Ishikawa (cell line): ENCODE results near the gene C14orf132.

Source experiments
- CREB1 ChIP-seq: IDR thresholded peaks from 2 replicates; pipeline ENCODE4 v1.6.1; 2012; ENCODE audit warnings: low read depth
- EP300 ChIP-seq: IDR thresholded peaks from 2 replicates; pipeline ENCODE4 v1.6.1; 2012; ENCODE audit warnings: borderline replicate concordance
- FOXM1 ChIP-seq: IDR thresholded peaks from 2 replicates; pipeline ENCODE4 v1.6.1; 2012; ENCODE audit warnings: low read depth, borderline replicate concordance
- RAD21 ChIP-seq: IDR thresholded peaks from 2 replicates; pipeline ENCODE4 v1.6.1; 2012; ENCODE audit warnings: low read depth
- TCF12 ChIP-seq: IDR thresholded peaks from 2 replicates; pipeline ENCODE4 v1.6.1; 2012; ENCODE audit warnings: low read depth
- TEAD4 ChIP-seq: IDR thresholded peaks from 2 replicates; pipeline ENCODE4 v1.6.1; 2012
- YY1 ChIP-seq: IDR thresholded peaks from 2 replicates; pipeline ENCODE4 v1.6.1; 2012; ENCODE audit warnings: low read depth

- no peak for TF ChIP-seq EP300
- TF ChIP-seq FOXM1: no peak
- TF ChIP-seq RAD21: no peak
- no peak for TF ChIP-seq YY1
- no peak for TF ChIP-seq TCF12
- no peak for TF ChIP-seq CREB1
- TF ChIP-seq TEAD4: no peak
Measured at GRCh38 chr14:96108061-96108795, 69.1 kb downstream of the C14orf132 start.
